SU-DHL-6 (cell line): Measurements from ENCODE around the gene SLC43A1.

Experiments
- H2AFZ ChIP-seq: fragments of 200-600 bp; sonication (generic); 2 replicates; pipeline ENCODE4 v1.6.1; 2014; ENCODE audit warnings: low read depth, mild to moderate bottlenecking, moderate library complexity, mixed read lengths, antibody characterized with exemption, low read length; ENCODE audit not compliant: severe bottlenecking
- H3F3A ChIP-seq: fragments of 200-600 bp; shearing (Covaris generic); 2 replicates; pipeline ENCODE4 v1.6.0; 2016; ENCODE audit warnings: antibody characterized with exemption, mild to moderate bottlenecking; ENCODE audit not compliant: insufficient read depth
- H3K27ac ChIP-seq: fragments of 200-600 bp; sonication (generic); 2 replicates; pipeline ENCODE4 v1.5.1; 2016; ENCODE audit warnings: low read depth, mild to moderate bottlenecking, low read length, moderate library complexity, mixed read lengths
- H3K27me3 ChIP-seq: fragments of 200-600 bp; sonication (generic), shearing (Covaris generic); 2 replicates; pipeline ENCODE4 v1.6.0; 2014; ENCODE audit warnings: mild to moderate bottlenecking, low read length
- H3K36me3 ChIP-seq: fragments of 200-600 bp; sonication (generic); 2 replicates; pipeline ENCODE4 v1.6.1; 2014; ENCODE audit warnings: mild to moderate bottlenecking, low read length, mixed read lengths
- H3K4me2 ChIP-seq: fragments of 300-600, 200-600 bp; shearing (Covaris generic), sonication (generic); 2 replicates; pipeline ENCODE4 v1.6.0; 2014; ENCODE audit warnings: low read length, low read depth, mild to moderate bottlenecking; ENCODE audit not compliant: poor library complexity, severe bottlenecking
- H3K4me3 ChIP-seq: fragments of 200-600 bp; sonication (generic); 2 replicates; pipeline ENCODE4 v1.5.1; 2014; ENCODE audit warnings: antibody characterized with exemption, low read length, mild to moderate bottlenecking, mixed read lengths; ENCODE audit not compliant: insufficient read depth, poor library complexity, severe bottlenecking
- H3K79me2 ChIP-seq: fragments of 200-600 bp; sonication (generic); 2 replicates; pipeline ENCODE4 v1.6.1; 2014; ENCODE audit warnings: mild to moderate bottlenecking, low read length, moderate library complexity; ENCODE audit not compliant: insufficient read depth
- H3K9ac ChIP-seq: fragments of 200-600 bp; sonication (generic); 2 replicates; pipeline ENCODE4 v1.7.0; 2014; ENCODE audit warnings: mild to moderate bottlenecking, low read length
- H3K9me2 ChIP-seq: fragments of 200-600 bp; sonication (generic); replicated peaks from 2 replicates; pipeline ENCODE4 v1.6.1; 2014; ENCODE audit warnings: low read length; ENCODE audit not compliant: insufficient read depth
- H3K9me3 ChIP-seq: fragments of 200-600 bp; sonication (generic); 2 replicates; pipeline ENCODE4 v1.6.1; 2014; ENCODE audit warnings: low read length, mixed read lengths; ENCODE audit not compliant: insufficient read depth
- H4K20me1 ChIP-seq: fragments of 200-600 bp; sonication (generic); 2 replicates; pipeline ENCODE4 v1.6.1; 2014; ENCODE audit warnings: low read depth, mild to moderate bottlenecking, antibody characterized with exemption, low read length, moderate library complexity, mixed read lengths
- CTCF ChIP-seq: fragments of 200-600 bp; sonication (generic); IDR thresholded peaks from one replicate; pipeline ENCODE4 v1.5.1; 2017; ENCODE audit warnings: antibody characterized with exemption, mild to moderate bottlenecking, low read length, moderate library complexity; ENCODE audit not compliant: insufficient read depth, poor library complexity, severe bottlenecking
- EZH2phosphoT487 ChIP-seq: fragments of 200-600 bp; sonication (generic), shearing (Covaris generic); conservative IDR thresholded peaks from 2 replicates; pipeline ENCODE4 v1.6.1; 2018; ENCODE audit warnings: mild to moderate bottlenecking, antibody characterized with exemption, low read length, moderate library complexity, mixed read lengths

SLC43A1 gene

GRCh38 chr11:57498540-57498939 lies 17.0 kb downstream of the SLC43A1 start:
- no peak overlapping the region for H3K4me2 ChIP-seq
- H3K27ac ChIP-seq = no peak overlapping the region
- H3F3A ChIP-seq = no peaks in the 10 kb centered on the region

GRCh38 chr11:57497303-57498247 lies 17.9 kb downstream of the SLC43A1 start:
- Histone ChIP-seq H3K79me2 (no peaks in the 10 kb centered on the region), H3K9me2 (no peaks in the 10 kb centered on the region), H3K4me2 (no peak overlapping the region), H3K9ac (no peak overlapping the region), H3F3A (no peaks in the 10 kb centered on the region), H4K20me1 (no peaks in the 10 kb centered on the region), H3K36me3 (no peaks in the 10 kb centered on the region), H3K27ac (no peak overlapping the region), H3K9me3 (no peaks in the 10 kb centered on the region), H3K27me3 (no peaks in the 10 kb centered on the region), H2AFZ (no peak overlapping the region), H3K4me3 (no peak overlapping the region)
- TF ChIP-seq CTCF (no peak), EZH2phosphoT487 (no peak)

More at GRCh38 chr11:57498540-57498939, 17.0 kb downstream of the SLC43A1 start:
- TF ChIP-seq CTCF = no peak
- TF ChIP-seq EZH2phosphoT487 = no peak
- Histone ChIP-seq H3K9me3 (no peaks in the 10 kb centered on the region), H3K36me3 (no peaks in the 10 kb centered on the region), H3K4me3 (no peak overlapping the region), H3K9me2 (no peaks in the 10 kb centered on the region), H3K79me2 (0 out of 2 replicates have a peak, but pooled peaks cover 4% of the 10 kb centered on the region), H2AFZ (no peak overlapping the region), H3K9ac (no peak overlapping the region), H3K27me3 (no peaks in the 10 kb centered on the region), H4K20me1 (no peaks in the 10 kb centered on the region)

GRCh38 chr11:57496109-57496820 lies 19.2 kb downstream of the SLC43A1 start:
- no peaks in the 10 kb centered on the region for H3K9me3 ChIP-seq
- H3F3A ChIP-seq = no peaks in the 10 kb centered on the region
- no peaks in the 10 kb centered on the region for H3K36me3 ChIP-seq
- no peak overlapping the region for H3K9ac ChIP-seq
- TF ChIP-seq CTCF (no peak), EZH2phosphoT487 (no peak)
- H3K27me3 ChIP-seq = no peaks in the 10 kb centered on the region
- no peak overlapping the region for H3K27ac ChIP-seq
- no peak overlapping the region for H3K4me2 ChIP-seq
- H4K20me1 ChIP-seq = no peaks in the 10 kb centered on the region
- H2AFZ ChIP-seq = no peak overlapping the region
- H3K4me3 ChIP-seq = no peak overlapping the region
- H3K79me2 ChIP-seq = no peaks in the 10 kb centered on the region
- no peaks in the 10 kb centered on the region for H3K9me2 ChIP-seq
